Coronary artery (tissue), 2 donors: Measurements from ENCODE around the gene MRPS25.
"Not testable (repeated sequence)": the region's sequence is repeated elsewhere in the genome, so short reads cannot be mapped to it uniquely, and the experiment has no call there.

ENCODE experiments used
- DNase-seq: peaks from one replicate; pipeline ENCODE4 v3.0.0-alpha.2; 2017; ENCODE audit warnings: low spot score
- H3K27ac ChIP-seq, 2 donors: fragments of 200-600 bp; sonication (generic); one replicate each; pipeline ENCODE4 v1.5.1; 2016 to 2019
- H3K4me3 ChIP-seq: fragments of 200-600 bp; sonication (generic); 2 replicates; pipeline ENCODE4 v1.5.1; 2016; ENCODE audit warnings: mild to moderate bottlenecking, moderate library complexity
- CTCF ChIP-seq: fragments of 200-600 bp; sonication (generic); IDR thresholded peaks from one replicate; pipeline ENCODE4 v1.5.1; 2019; ENCODE audit warnings: antibody characterized with exemption

The MRPS25 gene

DNA sequence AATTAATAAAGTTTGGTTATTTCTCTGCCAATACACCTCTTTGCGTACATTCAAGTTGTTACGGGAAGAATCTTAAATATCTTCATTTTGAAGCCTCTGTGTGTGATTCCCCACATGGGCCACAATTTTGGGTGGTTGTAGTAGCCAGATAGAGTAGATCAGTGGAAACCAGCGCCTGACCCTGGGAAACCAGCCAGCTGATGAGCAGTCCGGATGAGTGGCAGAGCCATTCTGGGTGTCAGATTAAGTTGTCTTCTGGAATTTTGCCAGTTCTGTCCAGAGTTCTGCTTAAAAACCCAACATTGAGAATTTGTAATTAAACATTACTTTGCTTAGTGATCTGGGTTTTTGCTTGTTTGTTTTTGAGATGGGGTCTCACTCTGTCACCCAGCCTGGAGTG lies 49.7 kb downstream of the MRPS25 start:
- TF ChIP-seq CTCF = no peak
- no peak for DNase-seq
- H3K4me3 ChIP-seq = no peak overlapping the region
- H3K27ac ChIP-seq = no peak overlapping the region

DNA sequence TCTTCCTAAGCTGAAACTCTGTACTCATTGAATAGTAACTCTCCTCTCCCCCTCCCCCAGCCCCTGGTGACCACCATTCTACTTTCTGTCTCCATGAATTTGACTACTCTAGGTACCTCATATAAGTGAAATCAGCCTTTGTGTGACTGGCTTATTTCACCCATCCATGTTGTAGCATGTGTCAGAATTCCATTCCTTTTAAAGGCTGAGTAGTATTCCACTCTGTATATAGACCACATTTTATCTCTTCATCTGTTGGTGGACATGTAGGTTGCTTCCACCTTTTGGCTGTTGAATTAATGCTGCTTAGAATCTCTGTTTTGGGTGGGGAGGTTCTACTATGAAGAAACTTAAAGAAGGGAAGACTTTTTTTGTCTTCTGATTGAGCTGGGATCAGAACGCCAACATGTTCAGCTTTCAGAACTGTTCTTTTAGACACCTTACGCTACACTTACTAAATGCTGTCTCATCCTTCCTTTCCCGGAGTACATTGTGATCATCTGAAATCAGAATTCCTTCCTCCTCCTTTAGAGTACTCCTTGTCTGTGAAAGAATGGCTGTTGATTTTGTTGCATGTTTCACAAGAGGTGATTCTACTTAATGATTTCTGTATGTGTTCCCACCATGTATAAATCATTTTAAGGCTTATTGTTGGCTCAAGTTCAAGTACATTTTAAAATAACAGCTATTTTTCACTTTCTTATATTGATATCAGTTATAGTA lies 50.3 kb downstream of the MRPS25 start:
- H3K27ac ChIP-seq = no peak overlapping the region
- no peak overlapping the region for H3K4me3 ChIP-seq
- TF ChIP-seq CTCF = no peak
- no peak for DNase-seq

- TF ChIP-seq CTCF = no peak
- DNase-seq = no peak
- H3K27ac ChIP-seq = no peak overlapping the region
- no peak overlapping the region for H3K4me3 ChIP-seq
These were observed 53.9 kb downstream of the MRPS25 start for GRCh38 chr3:15011174-15011573.

DNA sequence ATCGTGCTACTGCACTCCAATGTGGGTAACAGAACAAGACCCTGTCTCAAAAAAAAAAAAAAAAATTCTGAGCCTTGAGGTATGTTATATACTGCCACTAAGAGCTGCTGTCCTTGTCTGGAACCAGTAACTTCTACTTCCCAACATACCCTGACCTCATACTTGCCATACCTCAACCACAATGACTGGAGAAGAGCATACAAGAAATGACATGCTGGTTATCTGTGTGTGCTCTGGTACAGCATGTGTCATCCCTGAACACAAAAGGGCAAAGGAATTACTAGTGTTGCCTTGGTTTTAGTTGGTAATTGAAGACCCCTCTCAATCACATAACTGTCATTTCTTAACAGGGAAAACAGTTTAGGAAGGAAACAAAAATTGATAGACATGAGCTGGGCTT lies 54.5 kb downstream of the MRPS25 start:
- Histone ChIP-seq H3K27ac (no peak overlapping the region), H3K4me3 (no peak overlapping the region)
- no peak for TF ChIP-seq CTCF
- no peak for DNase-seq

DNA sequence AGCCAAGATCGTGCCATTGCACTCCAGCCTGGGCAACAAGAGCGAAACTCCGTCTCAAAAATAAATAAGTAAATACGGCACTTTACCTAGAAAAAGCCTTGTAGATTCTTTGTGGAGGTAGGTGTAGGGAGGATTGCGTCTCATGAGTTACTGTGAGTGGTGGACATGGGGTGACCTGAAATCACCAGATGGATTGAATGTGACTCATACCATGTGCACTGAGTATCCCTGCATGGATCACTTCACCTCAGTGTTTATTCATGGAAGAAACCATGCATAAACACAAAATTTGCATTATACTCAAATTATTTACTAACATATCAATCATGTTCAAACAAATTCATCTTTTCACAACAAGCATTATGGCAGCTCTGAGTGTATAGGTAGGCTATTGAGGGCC lies 55.9 kb downstream of the MRPS25 start:
- DNase-seq = no peak
- no peak for TF ChIP-seq CTCF
- no peak overlapping the region for H3K27ac ChIP-seq
- no peak overlapping the region for H3K4me3 ChIP-seq

DNA sequence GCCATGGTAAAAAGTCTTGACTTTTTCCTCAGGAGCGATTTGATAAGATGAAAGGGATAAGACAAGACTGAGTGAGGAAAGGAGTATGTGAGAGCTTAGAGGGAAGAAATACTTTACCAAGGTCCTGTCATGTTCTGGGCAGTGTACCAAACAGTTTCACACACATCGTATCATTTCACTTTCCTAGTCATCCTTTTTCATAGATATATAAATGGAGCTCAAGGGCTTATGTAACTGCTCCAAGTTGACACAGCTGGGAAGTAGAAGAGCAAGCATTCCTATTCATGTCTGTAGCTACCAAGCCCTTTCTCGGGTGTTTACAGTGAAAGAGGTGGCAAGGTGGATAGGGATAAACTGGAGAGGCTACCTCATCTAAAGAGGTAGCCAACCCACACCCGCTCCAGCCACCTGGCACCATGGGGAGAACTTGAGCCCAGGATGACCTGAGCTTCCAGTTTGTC lies 57.4 kb downstream of the MRPS25 start:
- no peak for TF ChIP-seq CTCF
- no peak overlapping the region for H3K4me3 ChIP-seq
- H3K27ac ChIP-seq = no peak overlapping the region
- DNase-seq = no peak

DNA sequence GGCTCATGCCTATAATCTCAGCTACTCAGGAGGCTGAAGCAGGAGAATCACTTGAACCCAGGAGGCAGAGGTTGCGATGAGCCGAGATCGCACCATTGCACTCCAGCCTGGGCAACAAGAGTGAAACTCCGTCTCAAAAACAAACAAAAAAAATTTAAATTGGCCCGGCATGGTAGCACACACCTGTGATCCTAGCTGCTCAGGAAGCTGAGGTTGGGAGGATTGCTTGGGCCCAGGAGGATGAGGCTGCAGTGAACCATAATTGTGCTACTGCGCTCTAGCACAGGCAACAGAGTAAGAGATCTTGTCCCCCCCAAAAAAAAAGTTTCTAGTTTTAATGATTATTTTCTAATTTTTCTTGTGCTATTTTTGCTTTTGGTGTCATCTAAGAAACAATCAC lies 65.9 kb downstream of the MRPS25 start:
- H3K4me3 ChIP-seq, H3K27ac ChIP-seq, DNase-seq: not testable (repeated sequence)
